Gastrocnemius medialis (tissue), 4 donors: Measurements from ENCODE around the gene SERTAD3. TPM values are rescaled to one million over a fixed set of nuclear protein-coding genes. Genes with fewer than 3 reads are reported as not detected.

Experiments
- ATAC-seq, 2 donors: fragments of 150-250 bp; one replicate each; pipeline ENCODE4 v1.9.1; 2016
- DNase-seq, 2 donors: peaks; one replicate each; pipeline ENCODE4 v3.0.0-alpha.2; 2019
- H3K27ac ChIP-seq, 4 donors: fragments of 200-600 bp; sonication (generic); 1 replicate in 1 of 4; 2 replicates in 3 of 4; pipeline ENCODE4 v1.5.1; 2016 to 2018; ENCODE audit warnings: mild to moderate bottlenecking in 2 of 4, moderate library complexity in 1 of 4
- H3K27me3 ChIP-seq, 3 donors: fragments of 200-600 bp; sonication (generic) in 2 of 3; 1 replicate in 1 of 3; 2 replicates in 2 of 3; pipeline versions ENCODE4 v1.5.1 to v1.6.0; 2016 to 2019; ENCODE audit warnings: mild to moderate bottlenecking in 1 of 3, moderate library complexity in 1 of 3
- H3K36me3 ChIP-seq, 2 donors: fragments of 200-600 bp; sonication (generic) in 1 of 2; one replicate each; pipeline ENCODE4 v1.5.1; 2017 to 2018
- H3K4me1 ChIP-seq, 2 donors: fragments of 200-600 bp; sonication (generic) in 1 of 2; one replicate each; pipeline ENCODE4 v1.5.1; 2016 to 2017; ENCODE audit warnings: mild to moderate bottlenecking in 2 of 2
- H3K4me3 ChIP-seq, 4 donors: fragments of 200-600 bp; sonication (generic) in 3 of 4; 1 replicate in 1 of 4; 2 replicates in 3 of 4; pipeline ENCODE4 v1.5.1; 2016 to 2019; ENCODE audit warnings: mild to moderate bottlenecking in 2 of 4
- H3K9me3 ChIP-seq, 3 donors: fragments of 200-600 bp; sonication (generic) in 2 of 3; 1 replicate in 1 of 3; 2 replicates in 2 of 3; pipeline ENCODE4 v1.5.1; 2016 to 2019
- POLR2A ChIP-seq, 2 donors: fragments of 450-650 bp; IDR thresholded peaks; one replicate each; pipeline ENCODE4 v1.6.1; 2017; ENCODE audit warnings: antibody characterized with exemption in 2 of 2, mild to moderate bottlenecking in 2 of 2, moderate library complexity in 2 of 2
- in situ Hi-C, 4 donors: fragments of 200-750 bp; cut with MboI; loops; one replicate each; pipeline versions ENCODE4 v1.15.0 to v1.8.0; 2017; ENCODE audit warnings: low sequenced_read_pairs in 4 of 4
- intact Hi-C: fragments of 100-400 bp; cut with DNase I; formaldehyde crosslinking; loops from one replicate; pipeline ENCODE4 v1.15.1; 2023; ENCODE audit warnings: low total_unique reads
- total RNA-seq, 4 donors: library from RNA; depleted of rRNA; stranded (reverse); fragments of >200 nt; gene quantifications; one replicate each; pipeline versions ENCODE4 v1.1.0 to v1.2.3, GENCODE V29; 2016
- TF ChIP-seq, protein P1 (sequence below), 5 experiments: fragments of 450-650 bp in 3 of 5; fragments of 200-600 bp in 2 of 5; sonication (generic) in 2 of 5; IDR thresholded peaks in 4 of 5; conservative IDR thresholded peaks in 1 of 5; 1 replicate in 4 of 5; 2 replicates in 1 of 5; pipeline ENCODE4 v1.5.1; 2016 to 2019; ENCODE audit warnings: antibody characterized with exemption in 5 of 5, mild to moderate bottlenecking in 3 of 5, moderate library complexity in 3 of 5

SERTAD3 gene
- total RNA-seq, 4 donors from 2014 or later: 12.7 to 24.4 (median 18.1) TPM

DNA sequence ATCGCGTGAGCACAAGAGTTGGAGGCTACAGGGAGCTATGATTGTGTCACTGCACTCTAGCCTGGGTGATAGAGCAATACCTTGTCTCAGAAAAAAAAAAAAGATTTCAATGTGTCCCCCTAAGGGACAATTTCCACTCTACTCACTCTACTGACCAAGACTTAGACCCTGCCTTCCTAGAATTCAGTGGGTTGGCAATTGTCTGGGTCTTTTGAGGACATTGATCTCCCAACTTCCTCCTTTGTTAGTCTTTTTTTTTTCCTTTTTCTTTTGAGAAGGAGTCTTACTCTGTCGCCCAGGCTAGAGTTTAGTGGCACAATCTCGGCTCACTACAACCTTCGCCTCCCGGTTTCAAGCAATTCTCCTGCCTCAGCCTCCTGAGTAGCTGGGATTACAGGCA is 24.9 kb upstream of the SERTAD3 start:
- TF ChIP-seq POLR2A (IDR thresholded peaks at IDR 0.05): no peak
- TF ChIP-seq, protein P1, sequence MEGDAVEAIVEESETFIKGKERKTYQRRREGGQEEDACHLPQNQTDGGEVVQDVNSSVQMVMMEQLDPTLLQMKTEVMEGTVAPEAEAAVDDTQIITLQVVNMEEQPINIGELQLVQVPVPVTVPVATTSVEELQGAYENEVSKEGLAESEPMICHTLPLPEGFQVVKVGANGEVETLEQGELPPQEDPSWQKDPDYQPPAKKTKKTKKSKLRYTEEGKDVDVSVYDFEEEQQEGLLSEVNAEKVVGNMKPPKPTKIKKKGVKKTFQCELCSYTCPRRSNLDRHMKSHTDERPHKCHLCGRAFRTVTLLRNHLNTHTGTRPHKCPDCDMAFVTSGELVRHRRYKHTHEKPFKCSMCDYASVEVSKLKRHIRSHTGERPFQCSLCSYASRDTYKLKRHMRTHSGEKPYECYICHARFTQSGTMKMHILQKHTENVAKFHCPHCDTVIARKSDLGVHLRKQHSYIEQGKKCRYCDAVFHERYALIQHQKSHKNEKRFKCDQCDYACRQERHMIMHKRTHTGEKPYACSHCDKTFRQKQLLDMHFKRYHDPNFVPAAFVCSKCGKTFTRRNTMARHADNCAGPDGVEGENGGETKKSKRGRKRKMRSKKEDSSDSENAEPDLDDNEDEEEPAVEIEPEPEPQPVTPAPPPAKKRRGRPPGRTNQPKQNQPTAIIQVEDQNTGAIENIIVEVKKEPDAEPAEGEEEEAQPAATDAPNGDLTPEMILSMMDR (IDR thresholded peaks at IDR 0.05 in 4 of 5, conservative IDR thresholded peaks at IDR 0.05 in 1 of 5): no peak
- in situ Hi-C loops: loop anchor here in 1 of 4 donors (10.0 kb wide), 1 partner anchor 54 kb away; the partner anchor contains the start of gene PRX
- H3K4me1 ChIP-seq: peaks cover 5 to 20% of the 10 kb centered on the region in 2 donors
- no peaks in the 10 kb centered on the region for H3K27me3 ChIP-seq
- H3K27ac ChIP-seq: no peak overlapping the region
- DNase-seq (no peak), ATAC-seq (no peak)
- H3K9me3 ChIP-seq: no peaks in the 10 kb centered on the region
- H3K36me3 ChIP-seq: no peaks in the 10 kb centered on the region
- intact Hi-C loops: loop anchor here (5.0 to 10.0 kb wide), 5 partner anchors 122 to 634 kb away; partner anchors contain the start of genes C19orf47, DYRK1B, EGLN2 and PLD3
- no peak overlapping the region for H3K4me3 ChIP-seq

DNA sequence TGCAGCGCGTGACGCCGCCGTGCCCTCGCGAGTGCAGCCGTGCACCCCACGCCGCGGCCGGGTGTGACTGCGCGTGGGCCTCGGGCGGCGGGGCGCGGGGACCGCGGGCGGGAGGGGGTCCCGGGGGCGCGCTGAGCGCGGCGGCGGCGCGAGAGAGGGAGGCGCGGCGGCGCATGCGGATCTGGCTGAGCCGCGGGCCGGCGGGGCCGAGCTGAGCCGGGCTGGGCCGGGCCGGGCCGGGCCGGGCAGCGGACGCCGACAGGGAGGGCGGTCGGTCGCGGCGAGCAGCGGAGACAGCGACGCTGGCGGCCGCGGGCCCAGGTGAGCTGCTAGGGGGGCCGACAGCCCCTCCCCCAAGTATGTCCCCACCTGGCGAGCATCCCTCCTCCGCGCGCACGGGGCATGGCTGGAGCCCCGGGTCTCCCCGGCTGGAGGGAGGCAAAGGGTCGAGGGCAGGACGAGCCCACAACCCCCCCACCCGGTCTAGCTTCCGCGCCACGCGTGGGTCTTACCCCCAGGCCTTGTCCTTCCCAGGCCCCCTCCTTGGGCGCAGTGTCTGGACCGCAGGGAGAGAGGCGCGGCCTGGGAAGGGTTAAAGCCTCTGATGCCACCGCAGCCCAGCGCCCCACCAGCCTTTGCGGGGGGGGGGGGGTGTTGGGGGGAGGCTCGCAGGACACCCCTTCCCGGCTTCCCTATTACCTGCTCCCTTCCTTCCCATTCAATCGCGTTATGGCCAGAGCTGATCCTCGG is 23.0 kb upstream of the SERTAD3 start, which contains the start of gene SPTBN4:
Gene SPTBN4, plus strand, starts transcription at position 17 of the 750 bp plus-strand sequence. CDS start 5,621 bp downstream, outside the sequence.
- intact Hi-C loops: loop anchor here (5.0 to 10.0 kb wide), 5 partner anchors 120 to 632 kb away; partner anchors contain the start of genes C19orf47, DYRK1B, EGLN2 and PLD3
- Histone ChIP-seq H3K36me3 (no peaks in the 10 kb centered on the region), H3K27ac (peak within 1 kb of the TSS; percentile 97 to 100 (median 98)), H3K4me3 (peak within 1 kb of the TSS; percentile 41 to 90 (median 76)), H3K4me1 (peaks cover 5 to 22% of the 10 kb centered on the region in 2 donors), H3K27me3 (no peaks in the 10 kb centered on the region), H3K9me3 (no peaks in the 10 kb centered on the region)
- DNase-seq: no peak
- in situ Hi-C loops: loop anchor here in 1 of 4 donors (10.0 kb wide), 1 partner anchor 52 kb away; the partner anchor contains the start of gene PRX
- ATAC-seq: no peak
- no peak for TF ChIP-seq POLR2A (IDR thresholded peaks at IDR 0.05)
- TF ChIP-seq, protein P1 (IDR thresholded peaks at IDR 0.05 in 4 of 5, conservative IDR thresholded peaks at IDR 0.05 in 1 of 5): no peak

DNA sequence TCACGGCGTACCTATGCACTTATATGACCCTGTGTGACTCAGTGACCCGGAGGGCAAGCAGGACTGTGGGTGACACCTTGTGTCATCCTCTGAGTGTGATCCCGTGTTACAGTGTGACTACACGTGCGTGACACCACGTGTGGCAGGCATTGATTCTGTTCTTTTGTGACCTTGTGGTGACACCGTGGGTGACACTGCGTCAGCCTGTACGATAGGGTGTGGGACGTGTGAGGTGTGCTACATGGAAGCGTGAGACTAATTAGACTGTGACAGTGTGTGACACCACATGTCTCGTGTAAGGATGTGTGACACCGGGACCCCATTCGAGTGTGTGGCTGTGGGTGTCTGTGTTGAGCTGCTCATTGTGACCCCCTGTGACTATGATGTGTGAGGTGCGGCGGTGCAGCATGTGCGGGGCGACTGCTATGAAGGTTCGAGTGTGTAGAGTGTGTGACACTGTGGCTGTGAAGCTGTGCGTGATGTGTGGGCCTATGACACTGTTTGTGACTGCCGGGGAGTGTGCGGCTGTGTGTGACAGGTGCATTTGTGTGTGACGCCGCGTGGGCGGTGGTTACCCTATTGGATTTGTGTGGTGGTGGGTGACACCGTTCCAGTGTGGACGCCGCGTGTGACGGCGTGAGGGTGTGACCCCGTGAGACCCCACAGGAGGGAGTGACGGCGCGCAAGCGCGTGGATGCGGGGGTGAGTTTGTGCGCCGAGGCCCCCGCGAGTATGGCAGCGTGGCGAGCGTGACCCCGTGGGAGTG is 22.3 kb upstream of the SERTAD3 start:
- in situ Hi-C loops (loop anchor here in 1 of 4 donors (10.0 kb wide), 1 partner anchor 52 kb away; the partner anchor contains the start of gene PRX), intact Hi-C loops (loop anchor here (5.0 to 10.0 kb wide), 5 partner anchors 119 to 632 kb away; partner anchors contain the start of genes C19orf47, DYRK1B, EGLN2 and PLD3)
- H3K36me3 ChIP-seq: no peaks in the 10 kb centered on the region
- H3K4me3 ChIP-seq: peak overlapping the region; percentile 41 to 90 (median 76)
- DNase-seq (peak in 1 of 2 donors; percentile 55), ATAC-seq (peak; percentile 35 to 43)
- H3K9me3 ChIP-seq: no peaks in the 10 kb centered on the region
- no peak for TF ChIP-seq POLR2A (IDR thresholded peaks at IDR 0.05)
- TF ChIP-seq, protein P1 (IDR thresholded peaks at IDR 0.05 in 4 of 5, conservative IDR thresholded peaks at IDR 0.05 in 1 of 5): no peak
- no peaks in the 10 kb centered on the region for H3K27me3 ChIP-seq
- H3K4me1 ChIP-seq: peaks cover 5 to 22% of the 10 kb centered on the region in 2 donors
- H3K27ac ChIP-seq: peak overlapping the region; percentile 97 to 100 (median 98)

DNA sequence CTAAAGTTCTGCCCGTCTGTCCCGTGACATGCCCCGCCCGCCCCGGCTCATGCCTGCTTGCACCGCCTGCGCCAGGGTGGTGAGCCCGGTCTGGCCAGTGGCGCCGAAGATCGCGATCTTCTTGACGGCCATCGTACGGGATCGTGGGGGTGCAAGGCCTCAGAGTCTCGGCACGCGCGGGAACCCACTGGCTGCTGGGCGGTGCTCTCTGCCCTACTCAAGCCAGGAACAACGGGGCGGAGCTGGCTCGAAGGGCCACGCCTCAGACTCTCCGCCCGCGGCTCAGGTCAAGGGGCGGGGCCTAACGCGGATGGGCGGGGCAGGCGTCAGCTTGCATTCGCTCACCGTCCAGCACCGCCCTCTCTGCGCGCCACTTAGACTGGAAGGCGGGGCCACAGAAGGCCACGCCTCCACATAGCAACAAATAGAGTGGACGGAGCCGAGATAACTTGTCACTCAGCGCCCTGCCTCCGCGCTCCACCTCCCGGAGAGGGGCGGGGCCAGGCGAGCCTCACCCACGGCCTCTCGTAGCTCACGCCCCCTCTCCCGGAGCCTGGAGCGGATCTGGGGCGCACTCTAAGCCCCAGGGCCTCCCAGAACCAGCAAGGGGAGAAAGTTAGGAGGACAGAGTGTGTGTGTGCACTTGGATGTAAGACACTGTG is 21.6 kb upstream of the SERTAD3 start, which contains the start of gene BLVRB:
Gene BLVRB, minus strand, starts transcription at position 189 of the 662 bp plus-strand sequence. Its CDS starts 57 bp downstream, at position 132.
- Histone ChIP-seq H3K4me3 (peak within 1 kb of the TSS; percentile 81 to 100 (median 88)), H3K9me3 (no peaks in the 10 kb centered on the region), H3K27me3 (no peaks in the 10 kb centered on the region), H3K4me1 (peaks cover 5 to 22% of the 10 kb centered on the region in 2 donors), H3K27ac (peak within 1 kb of the TSS; percentile 97 to 100 (median 98)), H3K36me3 (no peaks in the 10 kb centered on the region)
- DNase-seq: peak; percentile 99 to 100
- in situ Hi-C loops (loop anchor here in 1 of 4 donors (10.0 kb wide), 1 partner anchor 51 kb away; the partner anchor contains the start of gene PRX), intact Hi-C loops (loop anchor here (1.0 to 10.0 kb wide), 7 partner anchors 21 to 631 kb away; partner anchors contain the start of genes C19orf47, DYRK1B, EGLN2 and PLD3)
- peak; percentile 77 to 86 for ATAC-seq
- TF ChIP-seq POLR2A (IDR thresholded peaks at IDR 0.05): peak; percentile 93 to 95
- TF ChIP-seq, protein P1 (IDR thresholded peaks at IDR 0.05 in 4 of 5, conservative IDR thresholded peaks at IDR 0.05 in 1 of 5): peak in 1 of 5 experiments; percentile 10
